Measurements from ENCODE around the gene BRPF3. TPM values are rescaled to one million over a fixed set of nuclear protein-coding genes. Genes with fewer than 3 reads are reported as not detected.

Gene BRPF3
- total RNA-seq, 4 donors from 2014 or later = 21.5 to 34.8 (median 22.3) TPM

GRCh38 chr6:36242626-36243025 lies 46.1 kb downstream of the BRPF3 start:
- TF ChIP-seq POLR2A (IDR thresholded peaks at IDR 0.05; ENCODE audit: low read depth) (no peak), EP300 (IDR thresholded peaks at IDR 0.05) (no peak), CTCF (IDR thresholded peaks at IDR 0.05) (no peak), POLR2AphosphoS5 (IDR thresholded peaks at IDR 0.05) (no peak)
- no peaks in the 10 kb centered on the region for H3K36me3 ChIP-seq
- H3K27ac ChIP-seq (replicated peaks in 1 of 4) = no peak overlapping the region
- H3K27me3 ChIP-seq = no peaks in the 10 kb centered on the region
- peaks cover 0 to 2% (median 0%) of the 10 kb centered on the region in 4 donors for H3K4me1 ChIP-seq
- intact Hi-C loops (cut with DNase I) = no loop called here
- WGBS = 81% methylated on average over 4 of the region's 4 CpGs
- no peaks in the 10 kb centered on the region for H3K9me3 ChIP-seq
- no peak overlapping the region for H3K4me3 ChIP-seq
- DNase-seq (ENCODE audit: extremely low spot score) = no peak

- WGBS = 80% methylated on average over 3 of the region's 3 CpGs
- Histone ChIP-seq H3K9me3 (no peaks in the 10 kb centered on the region), H3K36me3 (no peaks in the 10 kb centered on the region), H3K4me1 (peaks cover 0 to 13% (median 4%) of the 10 kb centered on the region in 4 donors), H3K4me3 (no peak overlapping the region), H3K27me3 (no peaks in the 10 kb centered on the region), H3K27ac (replicated peaks in 1 of 4) (no peak overlapping the region)
- intact Hi-C loops (cut with DNase I) = no loop called here
- TF ChIP-seq POLR2AphosphoS5 (IDR thresholded peaks at IDR 0.05) (no peak), CTCF (IDR thresholded peaks at IDR 0.05) (no peak), POLR2A (IDR thresholded peaks at IDR 0.05; ENCODE audit: low read depth) (no peak), EP300 (IDR thresholded peaks at IDR 0.05) (no peak)
- no peak for DNase-seq (ENCODE audit: extremely low spot score)
Observed at GRCh38 chr6:36243562-36244212, 47.1 kb downstream of the BRPF3 start.

- Histone ChIP-seq H3K27me3 (no peaks in the 10 kb centered on the region), H3K4me3 (no peak overlapping the region), H3K36me3 (no peaks in the 10 kb centered on the region), H3K9me3 (no peaks in the 10 kb centered on the region), H3K27ac (replicated peaks in 1 of 4) (no peak overlapping the region), H3K4me1 (peaks cover 0 to 18% (median 5%) of the 10 kb centered on the region in 4 donors)
- 87% methylated on average over 8 of the region's 8 CpGs for WGBS
- no peak for DNase-seq (ENCODE audit: extremely low spot score)
- intact Hi-C loops (cut with DNase I) = no loop called here
- TF ChIP-seq CTCF (IDR thresholded peaks at IDR 0.05) = no peak
- no peak for TF ChIP-seq POLR2AphosphoS5 (IDR thresholded peaks at IDR 0.05)
- TF ChIP-seq POLR2A (IDR thresholded peaks at IDR 0.05; ENCODE audit: low read depth) = no peak
- TF ChIP-seq EP300 (IDR thresholded peaks at IDR 0.05) = no peak
Observed at GRCh38 chr6:36244641-36245280, 48.2 kb downstream of the BRPF3 start.

GRCh38 chr6:36245572-36246061 lies 49.1 kb downstream of the BRPF3 start:
- WGBS = 78% methylated on average over 3 of the region's 8 CpGs
- Histone ChIP-seq H3K4me3 (no peak overlapping the region), H3K9me3 (no peaks in the 10 kb centered on the region), H3K27me3 (no peaks in the 10 kb centered on the region), H3K4me1 (peaks cover 0 to 18% (median 5%) of the 10 kb centered on the region in 4 donors), H3K27ac (replicated peaks in 1 of 4) (no peak overlapping the region), H3K36me3 (no peaks in the 10 kb centered on the region)
- intact Hi-C loops (cut with DNase I) = no loop called here
- no peak for DNase-seq (ENCODE audit: extremely low spot score)
- TF ChIP-seq POLR2AphosphoS5 (IDR thresholded peaks at IDR 0.05) = no peak

GRCh38 chr6:36246506-36247268 lies 50.1 kb downstream of the BRPF3 start:
- 87% methylated on average over 22 of the region's 22 CpGs for WGBS
- H3K4me1 ChIP-seq = peaks cover 0 to 18% (median 5%) of the 10 kb centered on the region in 4 donors
- H3K9me3 ChIP-seq = no peaks in the 10 kb centered on the region
- H3K36me3 ChIP-seq = no peaks in the 10 kb centered on the region
- no peaks in the 10 kb centered on the region for H3K27me3 ChIP-seq
- no peak overlapping the region for H3K4me3 ChIP-seq
- TF ChIP-seq POLR2AphosphoS5 (IDR thresholded peaks at IDR 0.05) (no peak), POLR2A (IDR thresholded peaks at IDR 0.05; ENCODE audit: low read depth) (no peak), EP300 (IDR thresholded peaks at IDR 0.05) (no peak), CTCF (IDR thresholded peaks at IDR 0.05) (no peak)
- H3K27ac ChIP-seq (replicated peaks in 1 of 4) = no peak overlapping the region
- no peak for DNase-seq (ENCODE audit: extremely low spot score)
- intact Hi-C loops (cut with DNase I) = no loop called here
